Liver (tissue), 3 donors: ENCODE measurements around the gene GALC.

ENCODE experiments used
- EGR1 ChIP-seq, 2 donors: IDR thresholded peaks; 2 replicates each; pipeline ENCODE4 v1.6.1; 2016 to 2018; ENCODE audit warnings: antibody characterized with exemption in 2 of 2, low read depth in 2 of 2
- FOXA1 ChIP-seq: IDR thresholded peaks from 2 replicates; pipeline ENCODE4 v1.6.1; 2016; ENCODE audit warnings: antibody characterized with exemption
- GABPA ChIP-seq, 2 donors: IDR thresholded peaks in 1 of 2; conservative IDR thresholded peaks in 1 of 2; 2 replicates each; pipeline ENCODE4 v1.6.1; 2016; ENCODE audit warnings: antibody characterized with exemption in 2 of 2, mild to moderate bottlenecking in 1 of 2, moderate library complexity in 1 of 2
- HNF4A ChIP-seq, 2 donors: conservative IDR thresholded peaks; 2 replicates each; pipeline ENCODE4 v1.6.1; 2016; ENCODE audit warnings: antibody characterized with exemption in 2 of 2, mild to moderate bottlenecking in 2 of 2
- JUND ChIP-seq, 2 donors: IDR thresholded peaks; 2 replicates each; pipeline ENCODE4 v1.6.1; 2016; ENCODE audit warnings: antibody characterized with exemption in 2 of 2
- REST ChIP-seq: IDR thresholded peaks from 2 replicates; pipeline ENCODE4 v1.6.1; 2016; ENCODE audit warnings: antibody characterized with exemption, mild to moderate bottlenecking
- RXRA ChIP-seq, 2 donors: IDR thresholded peaks; 2 replicates each; pipeline ENCODE4 v1.6.1; 2017 to 2018; ENCODE audit warnings: antibody characterized with exemption in 2 of 2, mild to moderate bottlenecking in 1 of 2
- SP1 ChIP-seq: IDR thresholded peaks from 2 replicates; pipeline ENCODE4 v1.6.1; 2018; ENCODE audit warnings: antibody characterized with exemption, mild to moderate bottlenecking
- TAF1 ChIP-seq: conservative IDR thresholded peaks from 2 replicates; pipeline ENCODE4 v1.6.1; 2016; ENCODE audit warnings: antibody characterized with exemption, mild to moderate bottlenecking
- YY1 ChIP-seq: IDR thresholded peaks from 2 replicates; pipeline ENCODE4 v1.6.1; 2016; ENCODE audit warnings: antibody characterized with exemption, mild to moderate bottlenecking
- TF ChIP-seq, protein P1 (sequence below): fragments of 150-350 bp; IDR thresholded peaks from 2 replicates; pipeline ENCODE4 v1.5.1; 2017; ENCODE audit warnings: improper control_type of control experiment, low read depth, low read length; ENCODE audit not compliant: missing input control
- TF ChIP-seq, protein P2 (sequence below): IDR thresholded peaks from 2 replicates; pipeline ENCODE4 v1.6.1; 2016; ENCODE audit warnings: antibody characterized with exemption
- TF ChIP-seq, protein P3 (sequence below): IDR thresholded peaks from 2 replicates; pipeline ENCODE4 v1.6.1; 2016; ENCODE audit warnings: antibody characterized with exemption
- donor health status: healthy.
- donor health status: healthy.

DNA sequence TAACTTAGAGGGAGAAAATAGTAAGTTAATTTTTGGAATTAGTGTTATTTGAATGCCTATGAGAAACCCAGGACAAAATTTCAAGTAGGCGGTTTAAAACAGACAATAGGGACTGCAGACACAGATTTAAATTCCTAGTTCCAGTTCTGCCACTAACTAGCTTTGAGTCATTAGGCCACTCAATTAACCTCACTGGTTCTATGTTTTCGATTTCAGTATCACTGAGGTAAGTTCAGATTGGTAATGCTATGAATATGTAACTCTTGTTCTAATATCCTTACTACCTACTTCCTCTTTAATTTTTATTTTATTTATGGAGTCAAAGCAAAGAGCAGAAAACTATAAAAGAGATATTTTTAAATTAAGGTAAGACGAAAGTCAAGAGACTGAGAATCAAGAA is 52.6 kb downstream of the GALC start:
- TF ChIP-seq, protein P1, sequence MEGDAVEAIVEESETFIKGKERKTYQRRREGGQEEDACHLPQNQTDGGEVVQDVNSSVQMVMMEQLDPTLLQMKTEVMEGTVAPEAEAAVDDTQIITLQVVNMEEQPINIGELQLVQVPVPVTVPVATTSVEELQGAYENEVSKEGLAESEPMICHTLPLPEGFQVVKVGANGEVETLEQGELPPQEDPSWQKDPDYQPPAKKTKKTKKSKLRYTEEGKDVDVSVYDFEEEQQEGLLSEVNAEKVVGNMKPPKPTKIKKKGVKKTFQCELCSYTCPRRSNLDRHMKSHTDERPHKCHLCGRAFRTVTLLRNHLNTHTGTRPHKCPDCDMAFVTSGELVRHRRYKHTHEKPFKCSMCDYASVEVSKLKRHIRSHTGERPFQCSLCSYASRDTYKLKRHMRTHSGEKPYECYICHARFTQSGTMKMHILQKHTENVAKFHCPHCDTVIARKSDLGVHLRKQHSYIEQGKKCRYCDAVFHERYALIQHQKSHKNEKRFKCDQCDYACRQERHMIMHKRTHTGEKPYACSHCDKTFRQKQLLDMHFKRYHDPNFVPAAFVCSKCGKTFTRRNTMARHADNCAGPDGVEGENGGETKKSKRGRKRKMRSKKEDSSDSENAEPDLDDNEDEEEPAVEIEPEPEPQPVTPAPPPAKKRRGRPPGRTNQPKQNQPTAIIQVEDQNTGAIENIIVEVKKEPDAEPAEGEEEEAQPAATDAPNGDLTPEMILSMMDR = no peak
- TF ChIP-seq, protein P2, sequence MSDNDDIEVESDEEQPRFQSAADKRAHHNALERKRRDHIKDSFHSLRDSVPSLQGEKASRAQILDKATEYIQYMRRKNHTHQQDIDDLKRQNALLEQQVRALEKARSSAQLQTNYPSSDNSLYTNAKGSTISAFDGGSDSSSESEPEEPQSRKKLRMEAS = no peak
- TF ChIP-seq JUND (IDR thresholded peaks at IDR 0.05) (no peak), YY1 (no peak), EGR1 (IDR thresholded peaks at IDR 0.05; ENCODE audit: low read depth in 2 of 2) (no peak), RXRA (IDR thresholded peaks at IDR 0.05) (no peak), GABPA (IDR thresholded peaks at IDR 0.05 in 1 of 2, conservative IDR thresholded peaks at IDR 0.05 in 1 of 2) (no peak), REST (no peak), HNF4A (conservative IDR thresholded peaks at IDR 0.05) (no peak), TAF1 (no peak), SP1 (no peak), FOXA1 (no peak)
- TF ChIP-seq, protein P3, sequence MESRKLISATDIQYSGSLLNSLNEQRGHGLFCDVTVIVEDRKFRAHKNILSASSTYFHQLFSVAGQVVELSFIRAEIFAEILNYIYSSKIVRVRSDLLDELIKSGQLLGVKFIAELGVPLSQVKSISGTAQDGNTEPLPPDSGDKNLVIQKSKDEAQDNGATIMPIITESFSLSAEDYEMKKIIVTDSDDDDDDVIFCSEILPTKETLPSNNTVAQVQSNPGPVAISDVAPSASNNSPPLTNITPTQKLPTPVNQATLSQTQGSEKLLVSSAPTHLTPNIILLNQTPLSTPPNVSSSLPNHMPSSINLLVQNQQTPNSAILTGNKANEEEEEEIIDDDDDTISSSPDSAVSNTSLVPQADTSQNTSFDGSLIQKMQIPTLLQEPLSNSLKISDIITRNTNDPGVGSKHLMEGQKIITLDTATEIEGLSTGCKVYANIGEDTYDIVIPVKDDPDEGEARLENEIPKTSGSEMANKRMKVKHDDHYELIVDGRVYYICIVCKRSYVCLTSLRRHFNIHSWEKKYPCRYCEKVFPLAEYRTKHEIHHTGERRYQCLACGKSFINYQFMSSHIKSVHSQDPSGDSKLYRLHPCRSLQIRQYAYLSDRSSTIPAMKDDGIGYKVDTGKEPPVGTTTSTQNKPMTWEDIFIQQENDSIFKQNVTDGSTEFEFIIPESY = no peak
